Stimulated activated CD4-positive, alpha-beta T cell treated with anti-CD3 and anti-CD28 coated beads, Interleukin-15, amount 100 ng/mL, for 24 hours (primary cell): ENCODE data around the gene AMN1.
"Not testable (repeated sequence)": the region's sequence is repeated elsewhere in the genome, so short reads cannot be mapped to it uniquely, and the experiment has no call there.

Source experiments
- DNase-seq: peaks from one replicate; pipeline ENCODE4 v3.0.0-alpha.2; 2020

The AMN1 gene

DNA sequence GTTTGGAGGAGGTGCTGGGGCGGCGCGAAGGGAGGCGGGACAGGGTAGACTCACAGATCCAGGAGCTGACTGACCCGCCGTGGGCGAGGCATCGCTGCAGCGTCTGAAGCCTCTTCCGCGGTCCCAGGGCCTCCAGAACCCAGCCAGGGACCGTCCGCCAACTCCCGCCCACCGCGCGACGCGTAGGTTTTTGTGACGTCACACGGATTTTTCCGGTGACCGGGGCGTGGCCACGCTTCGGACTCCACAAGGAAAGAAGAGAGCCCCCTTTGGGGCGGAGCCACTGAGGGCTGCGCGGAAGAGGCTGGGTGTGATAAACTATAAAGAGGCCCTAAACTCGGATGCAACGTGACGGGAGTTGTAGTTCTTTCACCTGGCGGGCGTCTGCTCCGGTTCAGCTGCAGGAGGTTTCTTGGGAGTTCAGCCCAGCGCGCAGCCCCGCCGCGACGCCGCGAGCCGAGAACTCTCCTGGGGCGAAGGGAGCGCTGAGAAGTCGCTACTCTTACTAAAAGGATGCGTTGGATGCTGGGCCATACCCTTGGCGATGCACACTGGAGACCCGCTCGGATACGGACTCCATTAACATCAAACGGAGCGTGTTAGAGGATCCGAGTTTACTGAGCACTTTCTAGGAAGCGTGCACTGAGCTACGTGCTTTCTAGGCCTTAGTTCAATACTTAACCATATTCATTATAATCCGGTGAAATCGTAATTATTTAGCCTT, at the start of gene AMN1:
Gene AMN1, minus strand, starts transcription at position 105 of the 724 bp plus-strand sequence. Its CDS starts 13 bp downstream, at position 92.
- peak; percentile 99 for DNase-seq

DNA sequence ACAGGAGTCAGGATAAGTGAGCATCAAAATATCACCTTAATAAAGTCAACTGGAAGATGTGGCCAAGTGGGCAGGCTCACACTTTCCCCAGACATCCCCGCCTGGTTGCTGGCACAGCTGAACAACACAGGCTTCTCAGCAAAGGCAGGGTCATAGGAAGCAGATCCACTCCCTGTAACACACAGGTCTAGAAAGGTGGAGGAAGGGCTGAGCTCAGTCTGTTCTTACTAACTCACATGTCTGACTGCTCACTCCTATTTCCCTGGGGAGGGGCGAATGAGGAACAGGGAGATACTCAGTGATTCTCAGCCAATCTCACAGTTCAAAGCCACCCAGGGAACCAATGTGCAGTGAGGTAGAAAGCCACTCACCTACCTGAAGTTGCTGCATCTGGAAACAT, 45.0 kb upstream of the AMN1 start:
- no peak for DNase-seq

DNA sequence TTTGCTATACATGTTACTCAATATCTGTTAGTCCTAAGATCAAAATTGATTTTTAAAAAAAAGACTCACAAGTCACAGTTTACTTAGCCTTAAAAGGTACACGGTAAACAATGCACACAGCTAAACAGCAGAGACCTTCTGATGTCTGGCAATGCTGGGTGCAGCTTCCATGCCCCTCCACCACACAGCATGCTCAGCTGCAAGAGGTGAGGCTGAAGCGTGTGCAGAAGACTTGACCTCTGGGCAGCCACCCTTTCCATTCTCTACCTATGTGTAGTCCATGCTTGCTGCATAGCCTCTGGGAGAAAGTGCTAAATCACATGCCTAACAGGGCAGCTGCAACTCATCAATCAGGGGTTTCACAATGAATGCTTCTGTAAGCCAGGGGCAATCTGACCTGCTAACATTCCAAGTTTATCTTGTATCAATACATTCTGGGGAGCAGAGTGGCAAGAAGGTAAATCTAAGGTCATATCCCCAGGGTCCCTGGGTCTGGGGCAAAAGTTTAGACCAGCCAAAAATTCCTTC, 44.5 kb upstream of the AMN1 start:
- no peak for DNase-seq

DNA sequence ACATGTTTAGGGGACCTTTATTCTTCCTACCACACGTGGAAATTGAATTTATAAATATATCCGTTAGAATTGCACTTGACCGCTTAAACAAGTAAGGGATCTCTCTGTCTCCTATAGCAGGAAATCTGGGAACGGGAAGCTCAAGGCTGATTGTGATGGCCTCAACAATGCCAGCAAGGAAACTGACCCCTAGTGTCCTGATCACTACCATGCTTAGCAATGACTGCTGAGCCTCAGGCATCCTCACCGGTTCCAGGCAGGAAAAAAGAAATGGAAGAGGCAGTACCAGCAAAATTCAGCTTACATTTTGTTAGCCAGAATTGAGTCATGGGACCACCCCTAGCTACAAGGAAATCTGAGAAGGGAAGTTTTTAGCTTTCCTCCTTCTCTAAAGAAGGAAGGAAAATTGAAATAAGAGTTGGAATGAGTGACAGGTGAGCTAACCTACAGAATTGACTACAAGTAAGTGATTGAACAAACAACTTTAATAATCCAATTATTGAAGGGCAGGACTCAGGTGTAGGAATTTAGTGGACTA, 43.9 kb upstream of the AMN1 start:
- DNase-seq = no peak

DNA sequence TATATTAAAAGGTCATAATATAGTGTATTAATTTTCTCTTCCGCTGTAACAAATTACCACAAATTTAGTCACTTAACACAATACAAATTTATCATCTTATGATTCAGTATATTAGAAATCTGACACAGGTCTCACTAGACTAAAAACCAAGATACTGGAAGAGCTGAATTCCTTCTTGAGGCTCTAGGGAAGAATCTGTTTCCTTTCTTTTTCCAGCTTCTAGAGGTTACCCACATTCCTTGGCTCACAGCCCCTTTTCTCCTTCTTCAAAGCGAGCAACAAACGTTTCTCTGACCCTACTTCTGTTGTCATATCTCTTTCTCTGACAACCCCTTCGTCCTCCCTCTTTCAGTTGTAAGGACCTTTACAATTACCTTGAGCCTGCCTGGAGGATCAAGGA, 43.4 kb upstream of the AMN1 start:
- no peak for DNase-seq

DNA sequence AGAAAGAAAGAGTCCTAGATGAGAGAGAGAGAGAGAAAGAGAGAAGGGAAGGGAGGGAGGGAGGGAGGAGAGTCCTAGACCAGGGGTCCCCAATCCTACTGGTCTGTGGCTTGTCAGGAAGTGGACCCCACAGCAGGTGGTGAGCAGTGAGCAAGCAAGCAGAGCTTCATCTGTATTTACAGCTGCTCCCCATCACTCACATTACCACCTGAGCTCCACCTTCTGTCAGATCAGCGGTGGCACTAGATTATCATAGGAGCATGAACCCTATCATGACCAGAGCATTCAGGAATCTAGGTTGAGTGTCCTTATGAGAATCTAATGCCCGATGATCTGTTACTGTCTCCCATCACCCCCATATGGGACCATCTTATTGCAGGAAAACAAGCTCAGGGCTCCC, 39.2 kb upstream of the AMN1 start:
- no peak for DNase-seq

DNA sequence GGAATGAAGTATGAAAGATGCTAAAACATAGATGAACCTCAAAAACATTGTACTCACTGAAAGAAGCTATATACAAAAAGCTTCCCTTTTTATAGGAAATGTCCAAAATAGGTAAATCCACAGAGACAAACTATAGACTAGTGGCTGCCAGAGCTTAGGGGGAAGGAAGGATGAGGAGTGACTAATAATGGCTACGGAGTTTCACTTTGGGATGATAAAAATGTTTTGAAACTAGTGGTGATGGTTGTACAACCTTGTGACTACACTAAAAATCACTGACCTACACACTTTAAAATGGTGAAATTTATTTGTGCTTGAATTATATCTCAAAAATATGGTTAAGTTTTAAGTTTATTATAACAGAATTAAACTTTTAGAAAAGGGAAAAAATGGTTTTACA, 37.1 kb upstream of the AMN1 start:
- no peak for DNase-seq

DNA sequence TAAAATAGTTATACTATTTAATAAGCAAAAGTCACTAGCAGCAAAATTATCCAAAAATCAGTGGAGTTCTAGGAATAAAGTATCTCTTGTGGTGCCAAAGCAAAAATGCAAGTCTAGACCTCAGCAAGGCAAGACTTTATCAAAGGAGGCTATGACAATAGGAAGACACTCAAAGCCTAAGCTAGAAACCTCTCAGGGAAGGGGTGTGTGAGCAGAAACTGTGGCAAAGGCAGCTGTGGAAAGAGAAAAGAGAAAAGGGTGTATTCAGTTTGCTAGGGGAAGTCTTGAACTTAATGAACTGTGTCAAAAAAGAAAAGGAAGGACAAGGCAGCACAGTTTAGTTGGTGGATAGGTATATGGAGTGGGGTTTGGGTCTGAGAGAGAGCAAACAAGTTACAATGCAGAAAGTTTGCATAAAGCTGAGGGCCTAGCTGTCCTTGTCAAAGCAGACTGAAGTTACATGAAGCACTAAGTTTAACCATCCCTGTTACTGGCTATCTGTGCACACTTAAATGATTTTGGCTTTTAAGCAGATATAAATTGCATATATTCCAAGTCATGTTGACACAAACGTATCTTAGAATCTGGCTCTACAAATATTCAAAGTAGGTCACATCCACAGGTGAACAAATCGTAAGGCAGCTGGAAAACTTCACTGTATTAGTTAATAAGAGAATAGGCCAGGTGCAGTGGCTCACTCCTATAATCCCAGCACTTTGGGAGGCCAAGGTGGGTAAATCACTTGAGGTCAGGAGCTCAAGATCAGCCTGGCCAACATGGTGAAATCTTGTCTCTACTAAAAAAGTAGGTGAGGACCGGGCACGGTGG, 31.0 kb upstream of the AMN1 start:
- no peak for DNase-seq

DNA sequence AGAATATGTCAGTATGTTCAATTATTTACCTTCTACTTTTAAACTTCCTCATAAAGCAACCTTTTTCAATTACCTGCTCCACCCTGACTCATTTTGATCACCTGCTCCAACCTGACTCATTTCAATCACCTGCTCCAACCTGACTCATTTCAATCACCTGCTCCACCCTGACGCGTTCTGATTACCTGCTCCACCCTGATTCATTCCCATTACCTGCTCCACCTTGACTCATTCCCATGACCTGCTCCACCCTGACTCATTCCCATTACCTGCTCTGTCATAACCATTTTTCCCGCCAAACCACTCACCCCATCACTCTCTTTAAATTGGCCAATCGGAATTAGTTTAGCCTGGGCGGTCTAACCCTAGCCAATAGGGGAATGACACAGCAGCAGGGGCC, 29.5 kb upstream of the AMN1 start:
- DNase-seq = not testable (repeated sequence)

DNA sequence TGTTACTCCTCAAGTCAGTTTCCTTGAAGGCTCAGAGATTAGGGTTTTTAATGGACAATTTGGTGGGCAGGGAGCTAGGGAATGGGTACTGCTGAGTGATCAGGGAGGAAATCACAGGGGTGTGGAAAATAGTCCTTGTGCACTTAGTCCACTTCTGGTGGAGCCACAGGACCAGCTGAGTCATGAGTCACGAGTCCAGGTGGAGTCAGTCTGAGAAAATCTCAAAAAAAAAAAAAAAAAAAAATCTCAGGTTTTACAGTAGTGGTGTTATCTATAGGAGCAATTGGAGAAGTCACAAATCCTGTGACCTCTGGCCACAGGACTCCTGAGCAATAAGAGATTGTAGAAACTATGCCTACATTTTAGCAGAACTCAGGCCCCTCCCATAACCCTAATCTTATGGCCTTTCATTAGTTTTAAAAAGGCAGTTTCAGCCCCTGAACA, 28.2 kb upstream of the AMN1 start:
- no peak for DNase-seq

DNA sequence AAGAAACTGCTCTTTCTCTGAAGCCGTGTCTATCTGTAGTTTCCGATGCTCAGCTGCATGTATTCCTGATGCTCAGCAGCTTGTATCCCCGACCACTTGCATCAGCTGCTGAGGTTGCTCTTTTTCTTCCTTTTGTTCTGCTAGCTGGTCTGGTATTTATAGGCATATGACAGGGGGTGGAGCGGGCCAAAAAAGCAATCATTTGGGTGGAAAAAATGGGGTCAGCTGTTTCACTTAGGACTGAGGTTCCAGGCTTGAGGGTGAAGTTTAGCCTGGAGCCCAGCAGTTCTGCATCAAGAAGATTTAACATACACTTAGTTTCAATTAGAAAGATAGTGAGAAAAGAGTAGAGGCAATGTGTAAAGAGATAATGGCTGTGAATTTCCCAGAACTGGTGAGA, 23.6 kb upstream of the AMN1 start:
- no peak for DNase-seq

DNA sequence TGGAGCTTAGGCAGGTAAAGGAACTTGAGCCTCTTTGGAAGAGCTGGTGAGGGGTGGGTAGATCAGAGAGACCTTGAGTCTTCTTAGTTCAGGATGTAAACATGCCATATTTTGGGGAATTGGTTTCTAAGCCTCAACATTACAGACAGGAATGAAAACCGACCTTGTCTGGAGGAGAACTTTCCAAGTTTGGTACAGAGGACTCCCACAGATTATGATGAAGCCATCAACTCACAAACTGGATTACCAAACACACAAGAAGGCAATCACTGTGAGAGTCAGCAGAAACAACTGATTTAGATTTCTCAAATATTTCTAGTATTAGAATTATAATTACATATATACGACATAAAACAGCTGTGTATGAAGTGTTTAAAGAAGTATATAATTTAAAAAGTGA, 22.3 kb upstream of the AMN1 start:
- DNase-seq = no peak

DNA sequence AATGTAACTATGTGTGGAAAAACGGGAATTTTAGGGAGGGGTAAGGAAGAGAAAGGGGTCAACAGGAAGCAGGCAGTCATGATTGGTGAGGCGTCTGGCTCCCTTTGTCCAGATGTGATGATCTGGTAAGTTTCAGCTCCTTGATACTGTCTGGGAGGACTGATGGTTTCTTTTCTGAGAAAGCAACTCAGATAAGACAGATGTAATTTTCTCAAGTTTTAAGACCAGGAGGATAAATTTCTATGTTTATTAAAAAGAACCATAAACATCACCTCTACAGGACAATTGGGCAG, 21.9 kb upstream of the AMN1 start:
- DNase-seq = no peak

DNA sequence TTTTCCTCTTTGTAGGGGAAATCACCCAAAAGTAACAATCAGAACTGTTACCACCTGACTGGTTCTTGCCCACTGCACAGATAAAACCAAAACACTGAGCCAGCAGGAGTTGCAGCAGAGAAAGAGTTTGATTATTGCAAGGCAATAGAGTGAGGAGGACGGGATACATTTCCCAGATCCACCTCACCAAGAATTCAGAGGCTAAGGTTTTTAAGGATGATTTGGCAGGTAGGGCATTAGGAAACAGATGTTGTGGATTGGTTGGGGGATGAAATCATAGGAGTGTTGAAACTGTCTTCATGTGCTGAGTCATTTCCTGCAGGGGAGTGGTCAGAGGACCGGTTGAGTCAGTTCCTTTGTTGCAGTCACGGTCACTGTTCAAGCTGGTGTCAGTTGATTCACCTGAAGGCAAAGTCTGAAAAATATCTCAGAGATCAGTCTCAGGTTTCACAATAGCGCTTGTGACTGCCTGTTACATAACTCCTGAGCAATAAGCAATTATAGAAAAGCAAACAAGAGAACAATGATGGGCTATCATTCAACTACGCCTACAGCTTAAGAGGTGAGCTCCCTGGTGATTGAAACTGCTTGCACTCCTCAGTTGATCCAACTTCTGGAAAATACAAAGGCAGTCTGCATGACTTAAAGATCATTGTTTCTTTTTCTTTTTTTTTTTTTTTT, 20.3 kb upstream of the AMN1 start:
- DNase-seq = peak; percentile 78

DNA sequence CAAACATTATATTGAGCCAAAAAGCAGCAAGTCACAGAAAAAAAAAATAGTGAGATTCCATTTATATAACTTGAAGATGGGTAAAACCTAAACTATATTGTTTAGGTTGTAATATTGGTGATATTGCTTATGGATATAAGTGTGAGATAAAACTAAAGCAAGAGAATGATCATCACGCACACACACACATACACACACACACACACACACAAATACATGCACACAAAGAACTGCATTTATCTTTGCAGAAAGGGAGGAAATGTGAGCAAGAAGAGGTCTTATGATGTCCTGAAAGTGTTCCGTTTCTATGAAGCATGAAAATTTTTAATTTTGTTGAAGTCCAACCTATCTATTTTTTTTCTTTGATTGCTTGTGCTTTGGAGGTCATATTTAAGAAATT, 16.4 kb upstream of the AMN1 start:
- DNase-seq = no peak

DNA sequence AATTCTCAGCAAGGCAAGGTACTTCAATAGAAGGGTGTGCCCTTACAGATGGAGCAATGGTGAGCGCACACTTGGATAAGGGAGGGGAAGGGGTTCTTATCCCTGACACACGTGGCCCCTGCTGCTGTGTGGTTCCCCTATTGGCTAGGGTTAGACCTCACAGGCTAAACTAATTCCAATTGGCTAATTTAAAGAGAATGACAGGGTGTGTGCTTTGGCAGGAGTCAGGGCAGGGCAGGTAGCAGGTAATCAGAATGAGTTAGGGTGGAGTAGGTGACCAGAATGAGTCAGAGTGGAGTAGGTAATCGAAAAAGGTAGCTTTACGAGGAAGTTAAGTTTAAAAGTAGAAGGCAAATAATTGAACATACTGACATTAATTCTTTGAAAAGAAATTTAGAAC, 15.5 kb upstream of the AMN1 start:
- not testable (repeated sequence) for DNase-seq

DNA sequence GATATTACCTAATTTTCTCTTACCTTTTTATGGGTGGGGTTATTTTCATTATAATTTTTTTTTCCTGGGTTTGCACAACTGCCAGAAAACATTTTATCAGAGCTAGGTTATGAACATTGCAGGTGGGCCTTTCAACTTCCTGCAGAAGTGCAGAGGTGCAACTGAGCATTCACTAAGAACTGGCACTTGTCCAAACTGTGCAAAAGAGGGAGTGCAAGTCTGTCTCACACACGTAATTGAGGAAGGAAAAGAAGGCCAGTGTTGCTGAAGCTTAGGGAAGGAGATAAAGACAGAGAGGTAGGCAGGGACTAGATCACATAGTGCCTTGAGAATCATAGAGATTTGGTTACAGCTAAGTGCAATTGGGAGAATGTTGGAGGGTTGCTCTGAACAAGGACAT, 14.1 kb upstream of the AMN1 start:
- no peak for DNase-seq

DNA sequence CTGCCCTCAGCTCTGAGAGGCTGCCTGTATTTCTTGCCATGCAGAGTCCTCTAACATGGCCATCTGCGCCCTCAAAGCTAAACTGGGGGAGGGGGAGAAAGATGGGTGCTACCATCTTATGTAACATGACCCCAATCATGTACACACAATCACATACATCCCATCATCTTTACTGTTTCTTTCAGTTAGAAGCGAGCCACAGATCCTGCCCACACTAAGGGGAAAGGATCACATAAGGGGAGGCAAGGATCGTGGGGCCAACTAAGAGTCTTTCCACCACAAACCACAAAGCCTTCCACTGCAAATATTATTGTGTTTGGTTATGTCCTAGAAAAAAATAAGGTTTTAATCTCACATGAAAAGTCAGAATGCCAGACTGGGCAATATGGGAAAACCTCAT, 11.8 kb upstream of the AMN1 start:
- no peak for DNase-seq

DNA sequence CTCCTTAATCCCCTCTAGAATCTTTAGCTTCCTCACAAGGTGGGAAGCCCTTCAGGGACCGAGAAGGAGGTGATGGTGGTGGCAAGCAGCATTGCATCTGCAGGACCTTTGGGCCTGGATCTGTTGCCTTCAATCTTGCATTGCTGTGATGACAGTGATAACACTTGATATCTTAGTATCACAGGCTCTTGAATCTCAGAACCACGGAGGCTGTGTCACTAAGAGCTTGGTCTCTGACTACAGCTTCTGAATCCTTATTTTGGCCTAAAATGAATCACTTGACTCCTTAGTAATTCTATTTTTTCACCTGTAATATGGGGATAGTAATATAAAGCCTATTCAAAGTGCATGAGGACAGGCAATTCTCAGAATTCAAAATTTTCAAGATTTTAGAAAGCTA, 8.9 kb upstream of the AMN1 start:
- DNase-seq = no peak

DNA sequence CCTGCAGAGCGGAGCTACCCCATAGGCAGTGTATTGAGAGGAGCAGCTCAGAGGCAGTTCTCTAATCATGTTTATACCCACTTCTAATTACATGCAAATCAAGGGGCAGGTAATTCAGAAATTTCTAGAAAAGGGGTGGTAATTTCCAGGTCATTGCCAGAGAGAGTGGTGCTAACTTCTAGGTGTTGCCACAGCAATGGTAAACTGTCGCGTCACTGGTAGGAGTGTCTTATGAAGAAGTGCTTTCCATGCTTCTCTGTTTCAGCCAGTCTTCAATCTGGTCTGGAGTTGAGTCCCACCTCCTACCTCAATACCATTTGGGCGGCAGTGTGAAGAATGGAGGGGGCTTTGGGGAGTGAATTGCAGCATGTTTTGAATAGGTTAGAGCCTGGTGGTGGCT, 8.5 kb upstream of the AMN1 start:
- no peak for DNase-seq

DNA sequence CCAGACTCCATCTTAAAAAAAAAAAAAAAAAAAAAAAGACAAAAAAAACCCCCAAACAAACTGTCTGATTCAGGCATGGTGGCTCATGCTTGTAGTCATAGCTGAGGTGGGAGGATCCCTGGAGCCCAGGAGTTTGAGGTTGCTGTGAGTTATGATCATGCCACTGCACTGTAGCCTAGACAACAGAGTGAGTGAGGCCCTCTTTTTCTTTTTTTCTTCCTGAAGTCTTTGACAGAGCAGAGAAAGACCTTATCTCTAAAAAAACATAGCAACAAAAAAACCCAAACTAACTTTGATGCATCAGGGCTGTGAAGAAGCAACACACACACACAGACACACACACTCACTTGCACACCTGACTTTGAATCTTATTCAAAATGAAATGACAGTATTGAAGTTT, 7.7 kb upstream of the AMN1 start:
- DNase-seq = peak; percentile 71

DNA sequence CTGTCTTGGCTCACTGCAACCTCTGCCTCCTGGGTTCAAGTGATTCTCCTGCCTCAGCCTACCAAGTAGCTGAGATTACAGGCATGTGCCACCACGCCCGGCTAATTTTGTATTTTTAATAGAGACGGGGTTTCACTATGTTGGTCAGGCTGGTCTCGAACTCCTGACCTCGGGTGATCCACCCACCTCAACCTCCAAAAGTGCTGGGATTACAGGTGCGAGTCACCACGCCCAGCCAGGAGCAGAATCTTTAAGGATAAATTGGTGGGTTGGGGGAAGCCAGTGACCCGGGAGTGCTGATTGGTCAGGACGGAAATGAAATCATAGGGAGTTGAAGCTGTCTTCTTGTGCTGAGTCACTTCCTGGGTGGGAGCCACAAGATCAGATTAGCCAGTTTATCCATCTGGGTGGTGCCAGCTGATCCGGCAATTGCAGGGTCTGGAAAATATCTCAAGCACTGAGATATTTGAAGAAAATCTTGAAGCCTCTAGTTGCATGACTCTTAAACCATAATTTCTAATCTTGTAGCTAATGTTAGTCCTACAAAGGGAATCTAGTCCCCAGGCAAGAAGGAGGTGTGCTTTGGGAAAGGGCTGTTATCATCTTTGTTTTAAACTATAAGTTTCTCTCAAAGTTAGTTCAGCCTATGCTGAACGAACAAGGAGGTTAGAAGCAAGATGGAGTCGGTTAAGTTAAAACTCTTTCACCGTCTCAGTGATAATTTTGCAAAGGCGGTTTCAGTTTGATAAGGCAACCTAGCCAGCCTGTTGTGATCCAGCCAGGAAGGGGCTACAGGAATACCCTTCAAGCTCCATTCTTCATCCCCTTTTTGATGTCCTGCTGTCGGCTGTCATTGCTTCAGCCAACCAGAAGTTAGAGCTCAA, 5.0 kb upstream of the AMN1 start:
- DNase-seq = peak; percentile 42
